Inferior parietal cortex (tissue), 1 donor: Measurements from ENCODE around the gene GMPPA.

Experiments
- DNase-seq: peaks from one replicate; pipeline ENCODE4 v3.0.0-alpha.2; 2016; ENCODE audit errors: extremely low spot score

The GMPPA gene

DNA sequence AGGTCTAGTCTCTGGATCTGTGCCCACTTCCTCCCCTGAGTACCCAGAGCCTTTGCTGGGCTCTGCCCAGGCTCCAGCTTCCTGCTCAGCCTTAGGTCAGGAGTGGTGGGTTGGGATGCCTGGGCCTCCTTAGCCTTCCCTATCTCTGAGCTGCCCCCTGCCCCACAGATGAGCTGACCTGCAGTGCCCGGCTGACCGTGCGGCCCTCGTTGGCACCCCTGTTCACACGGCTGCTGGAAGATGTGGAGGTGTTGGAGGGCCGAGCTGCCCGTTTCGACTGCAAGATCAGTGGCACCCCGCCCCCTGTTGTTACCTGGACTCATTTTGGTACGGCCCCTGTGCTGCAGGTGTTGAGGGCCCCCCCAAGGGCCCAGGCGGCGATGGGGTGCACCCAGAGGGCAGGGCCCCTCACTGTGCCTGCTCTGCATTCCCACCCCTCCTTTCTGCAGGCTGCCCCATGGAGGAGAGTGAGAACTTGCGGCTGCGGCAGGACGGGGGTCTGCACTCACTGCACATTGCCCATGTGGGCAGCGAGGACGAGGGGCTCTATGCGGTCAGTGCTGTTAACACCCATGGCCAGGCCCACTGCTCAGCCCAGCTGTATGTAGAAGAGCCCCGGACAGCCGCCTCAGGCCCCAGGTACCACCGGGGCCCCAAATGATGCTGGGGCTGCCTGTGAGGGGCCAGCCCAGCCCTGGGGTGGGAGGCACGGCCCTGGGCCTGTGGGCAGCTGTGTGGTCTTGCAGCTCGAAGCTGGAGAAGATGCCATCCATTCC lies 30.1 kb upstream of the GMPPA start:
- no peak for DNase-seq

DNA sequence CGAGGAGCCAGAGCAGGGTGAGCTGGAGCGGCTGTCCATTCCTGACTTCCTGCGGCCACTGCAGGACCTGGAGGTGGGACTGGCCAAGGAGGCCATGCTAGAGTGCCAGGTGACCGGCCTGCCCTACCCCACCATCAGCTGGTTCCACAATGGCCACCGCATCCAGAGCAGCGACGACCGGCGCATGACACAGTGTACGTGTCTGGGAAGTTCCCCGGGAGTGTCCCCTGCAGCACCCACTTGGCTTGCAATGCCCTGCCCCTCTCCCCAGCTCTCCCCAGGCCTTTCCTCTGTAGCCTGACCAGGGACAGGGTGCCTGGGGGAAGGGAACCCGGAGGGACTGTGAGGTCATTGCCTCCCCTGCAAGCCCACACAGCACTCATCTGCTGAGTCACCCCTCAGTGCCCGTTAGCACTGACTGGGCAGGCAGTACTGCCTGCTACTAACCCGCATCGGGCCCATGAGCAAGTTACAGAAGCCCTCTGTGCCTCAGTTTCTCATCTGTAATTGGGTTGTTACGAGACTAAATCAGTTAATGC lies 29.4 kb upstream of the GMPPA start:
- DNase-seq = no peak

DNA sequence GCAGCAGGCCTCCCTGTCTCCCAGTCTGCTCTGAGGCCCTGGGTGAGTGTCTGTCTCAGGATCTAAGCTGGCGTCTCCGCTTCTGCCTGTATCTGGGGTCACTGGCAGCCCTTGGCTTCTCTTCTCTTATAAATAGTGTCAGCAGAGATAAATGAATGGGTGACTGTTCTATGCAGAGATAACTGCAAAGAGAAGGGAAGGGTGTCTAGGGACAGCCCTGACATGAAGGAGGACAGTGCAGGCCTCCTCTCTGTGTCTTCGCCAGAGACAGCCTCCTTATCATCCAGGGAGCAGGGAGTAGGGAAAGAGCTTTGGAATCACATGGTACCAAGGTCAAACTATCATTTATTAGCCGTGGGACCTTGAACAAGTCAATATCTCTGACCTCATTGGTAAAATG lies 28.3 kb upstream of the GMPPA start:
- no peak for DNase-seq

DNA sequence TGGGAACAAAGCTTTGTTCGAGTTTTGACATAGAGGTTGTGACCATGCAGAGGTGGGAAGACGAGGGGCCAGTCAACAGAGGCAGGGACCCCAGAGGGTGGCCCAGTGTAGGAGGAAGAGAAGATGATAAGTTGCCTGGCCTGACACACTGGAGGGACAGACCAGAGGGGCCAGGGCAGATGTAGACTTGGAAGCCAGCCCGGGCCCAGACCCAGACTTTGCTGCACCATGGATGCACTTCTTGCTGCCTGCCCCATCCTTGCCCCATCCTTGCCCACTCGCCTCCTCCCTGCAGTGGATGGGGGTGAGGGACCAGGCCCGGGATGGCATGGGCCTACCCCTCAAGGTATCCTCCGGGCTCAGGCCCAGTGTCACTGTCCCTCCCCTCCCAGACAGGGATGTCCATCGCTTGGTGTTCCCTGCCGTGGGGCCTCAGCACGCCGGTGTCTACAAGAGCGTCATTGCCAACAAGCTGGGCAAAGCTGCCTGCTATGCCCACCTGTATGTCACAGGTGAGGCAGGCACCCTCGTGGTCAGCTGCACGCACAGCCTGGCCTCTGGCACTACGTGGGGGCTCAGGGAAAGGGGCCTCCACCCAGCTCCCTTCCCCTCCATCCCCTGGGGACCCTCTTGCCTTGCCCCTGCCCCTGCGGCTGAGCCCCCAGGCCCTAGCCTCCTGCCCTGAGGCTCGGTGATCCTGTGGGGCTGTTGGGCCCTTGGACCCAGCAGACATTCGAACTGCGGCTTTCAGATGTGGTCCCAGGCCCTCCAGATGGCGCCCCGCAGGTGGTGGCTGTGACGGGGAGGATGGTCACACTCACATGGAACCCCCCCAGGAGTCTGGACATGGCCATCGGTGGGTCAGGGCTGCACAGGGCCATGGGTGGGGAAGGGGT lies 27.0 kb upstream of the GMPPA start:
- no peak for DNase-seq

DNA sequence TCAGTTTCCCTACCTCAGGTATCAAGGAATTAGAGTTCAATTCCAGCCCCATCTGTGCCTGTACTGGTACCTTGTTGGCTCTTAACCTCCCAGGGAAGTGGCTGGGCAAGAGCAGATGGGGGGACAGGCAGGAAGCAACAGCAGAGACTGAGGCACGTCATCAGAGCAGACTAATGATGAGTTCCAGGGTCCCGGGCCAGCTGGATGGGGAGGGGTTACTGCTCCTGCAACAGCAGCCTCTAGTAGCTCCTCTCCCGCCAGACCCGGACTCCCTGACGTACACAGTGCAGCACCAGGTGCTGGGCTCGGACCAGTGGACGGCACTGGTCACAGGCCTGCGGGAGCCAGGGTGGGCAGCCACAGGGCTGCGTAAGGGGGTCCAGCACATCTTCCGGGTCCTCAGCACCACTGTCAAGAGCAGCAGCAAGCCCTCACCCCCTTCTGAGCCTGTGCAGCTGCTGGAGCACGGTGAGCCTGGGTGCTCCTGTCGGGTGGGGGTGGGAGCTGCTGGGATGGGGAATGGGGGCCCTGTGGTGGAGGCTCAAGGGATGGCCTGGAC lies 26.0 kb upstream of the GMPPA start:
- no peak for DNase-seq

DNA sequence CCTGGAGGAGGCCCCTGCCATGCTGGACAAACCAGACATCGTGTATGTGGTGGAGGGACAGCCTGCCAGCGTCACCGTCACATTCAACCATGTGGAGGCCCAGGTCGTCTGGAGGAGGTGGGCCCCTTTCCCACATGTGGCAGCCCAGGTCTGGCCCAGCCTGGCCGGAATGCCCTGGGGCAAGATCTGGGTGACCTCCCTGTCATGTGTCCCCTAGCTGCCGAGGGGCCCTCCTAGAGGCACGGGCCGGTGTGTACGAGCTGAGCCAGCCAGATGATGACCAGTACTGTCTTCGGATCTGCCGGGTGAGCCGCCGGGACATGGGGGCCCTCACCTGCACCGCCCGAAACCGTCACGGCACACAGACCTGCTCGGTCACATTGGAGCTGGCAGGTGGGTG lies 25.2 kb upstream of the GMPPA start:
- no peak for DNase-seq

DNA sequence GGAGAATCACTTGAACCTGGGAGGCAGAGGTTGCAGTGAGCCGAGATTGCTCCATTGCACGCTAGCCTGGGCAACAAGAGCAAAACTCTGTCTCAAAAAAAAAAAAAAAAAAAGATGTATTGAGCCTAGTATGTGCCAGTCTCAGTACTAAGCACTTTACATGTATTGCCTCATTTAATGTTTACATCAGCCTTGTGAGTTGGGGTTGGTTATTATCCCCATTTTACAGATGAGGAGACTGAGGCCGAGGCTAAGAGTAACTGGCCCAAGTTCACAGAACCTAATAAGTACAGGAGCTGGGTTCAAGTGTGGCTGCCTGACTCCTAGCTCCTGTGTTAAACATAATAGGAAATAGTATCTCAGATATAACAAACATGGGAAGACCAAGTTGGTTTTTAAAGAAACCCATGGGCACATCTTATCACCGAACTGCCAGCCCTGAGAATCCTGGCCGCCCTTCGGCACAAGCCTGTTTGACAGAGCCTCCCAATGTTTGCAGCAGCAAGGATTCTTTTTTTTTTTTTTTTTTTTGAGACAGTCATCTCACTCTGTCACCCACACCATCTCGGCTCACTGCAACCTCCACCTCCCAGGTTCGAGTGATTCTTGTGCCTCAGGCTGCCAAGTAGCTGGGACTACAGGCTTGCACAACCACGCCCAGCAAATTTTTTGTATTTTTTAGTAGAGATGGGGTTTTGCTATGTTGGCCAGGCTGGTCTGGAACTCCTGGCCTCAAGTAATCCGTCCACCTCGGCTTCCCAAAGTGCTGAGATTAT lies 24.2 kb upstream of the GMPPA start:
- no peak for DNase-seq

DNA sequence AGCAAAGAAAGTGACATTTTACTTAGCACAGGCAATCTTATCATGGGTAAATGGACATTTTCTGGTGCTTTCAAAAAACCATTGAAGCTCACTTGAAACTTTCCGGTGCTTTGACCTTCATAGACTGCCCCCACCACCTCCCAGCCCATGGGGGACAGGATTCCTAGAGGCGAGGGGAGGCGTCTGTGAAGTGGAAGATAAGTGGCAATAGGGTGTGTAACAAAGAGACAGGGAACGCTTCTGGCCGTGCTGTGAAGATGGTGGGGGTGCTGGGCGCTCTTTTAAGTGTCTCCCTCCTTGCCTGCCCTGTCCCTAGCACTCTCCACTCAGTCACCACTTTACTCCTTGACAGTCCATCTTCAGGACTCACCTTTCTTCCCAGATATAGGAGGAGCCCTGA lies 23.4 kb upstream of the GMPPA start:
- no peak for DNase-seq

DNA sequence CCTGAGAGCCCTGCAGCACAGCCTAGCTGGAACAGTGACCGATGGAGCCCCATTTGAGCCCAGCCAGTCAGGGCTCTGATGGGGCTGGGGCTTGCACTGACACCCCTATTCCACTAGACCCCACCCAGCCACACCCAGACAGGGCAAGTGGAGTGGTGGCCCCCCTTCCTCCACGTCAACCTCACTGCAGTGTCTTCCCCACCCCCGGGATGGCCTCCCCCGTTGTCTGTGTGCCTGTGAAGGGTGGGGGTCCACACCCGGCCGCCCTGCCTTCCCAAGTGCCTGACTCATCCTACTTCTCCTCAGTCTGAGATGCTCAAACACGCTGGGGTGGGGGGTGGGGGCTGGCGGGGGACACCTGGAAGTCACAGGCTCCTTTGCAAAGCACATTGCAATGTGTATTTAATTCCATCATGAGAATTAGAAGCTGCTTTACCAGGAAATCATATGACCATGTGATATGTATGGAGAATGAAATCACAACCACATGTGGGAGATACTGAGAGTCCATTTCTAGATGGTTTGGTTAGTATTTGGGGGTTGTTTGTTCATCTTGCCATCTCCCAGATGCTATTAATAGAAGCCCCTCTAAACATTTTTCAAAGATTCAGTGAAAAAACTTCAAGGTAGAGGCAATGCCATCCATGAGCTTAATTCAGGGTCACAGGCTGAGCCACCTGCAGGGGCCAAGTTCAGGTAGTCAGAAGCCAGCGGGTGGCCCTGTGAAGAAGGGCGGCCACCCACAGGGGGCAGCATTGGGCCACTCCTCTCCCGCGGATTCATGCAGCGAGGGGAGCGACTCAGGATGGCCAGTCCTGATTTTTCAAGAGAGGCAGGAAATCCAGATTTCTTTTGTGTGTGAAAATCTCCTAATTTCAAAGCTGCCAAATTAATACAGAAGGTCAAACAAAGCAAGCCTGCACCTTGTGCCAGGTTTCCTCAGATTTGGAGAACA lies 22.7 kb upstream of the GMPPA start:
- DNase-seq = peak; percentile 59

DNA sequence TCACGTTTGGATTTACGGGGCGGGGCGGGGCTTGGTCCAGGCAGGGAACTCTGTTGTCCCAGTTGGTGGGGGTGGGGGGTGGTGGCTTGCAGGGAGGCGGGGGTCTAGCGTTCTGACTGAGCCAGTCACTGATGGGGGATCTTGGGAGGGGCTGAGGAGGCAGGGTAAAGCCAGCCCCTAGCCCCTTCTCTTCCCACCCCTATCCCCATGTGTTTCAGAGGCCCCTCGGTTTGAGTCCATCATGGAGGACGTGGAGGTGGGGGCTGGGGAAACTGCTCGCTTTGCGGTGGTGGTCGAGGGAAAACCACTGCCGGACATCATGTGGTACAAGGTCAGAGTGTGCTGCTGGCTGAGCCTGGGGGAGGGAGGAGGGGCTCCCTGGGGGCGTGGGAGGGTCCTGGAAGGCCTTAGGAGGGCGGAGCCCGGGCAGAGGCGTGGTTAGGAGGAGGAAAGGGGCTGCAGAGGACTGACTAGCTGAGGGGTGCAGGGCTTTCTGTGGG lies 22.0 kb upstream of the GMPPA start:
- no peak for DNase-seq

DNA sequence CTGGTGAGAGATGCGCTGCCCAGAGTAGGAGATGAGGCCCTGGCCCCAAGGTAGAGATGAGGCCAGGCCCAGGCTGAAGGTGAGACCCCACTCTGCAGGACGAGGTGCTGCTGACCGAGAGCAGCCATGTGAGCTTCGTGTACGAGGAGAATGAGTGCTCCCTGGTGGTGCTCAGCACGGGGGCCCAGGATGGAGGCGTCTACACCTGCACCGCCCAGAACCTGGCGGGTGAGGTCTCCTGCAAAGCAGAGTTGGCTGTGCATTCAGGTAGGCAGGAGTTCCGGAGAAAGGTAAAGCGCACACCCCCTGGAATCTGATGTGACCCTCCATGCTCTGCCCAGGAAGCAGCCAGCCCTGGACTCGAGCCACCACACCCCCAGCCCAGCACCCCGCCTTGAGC lies 21.5 kb upstream of the GMPPA start:
- no peak for DNase-seq

DNA sequence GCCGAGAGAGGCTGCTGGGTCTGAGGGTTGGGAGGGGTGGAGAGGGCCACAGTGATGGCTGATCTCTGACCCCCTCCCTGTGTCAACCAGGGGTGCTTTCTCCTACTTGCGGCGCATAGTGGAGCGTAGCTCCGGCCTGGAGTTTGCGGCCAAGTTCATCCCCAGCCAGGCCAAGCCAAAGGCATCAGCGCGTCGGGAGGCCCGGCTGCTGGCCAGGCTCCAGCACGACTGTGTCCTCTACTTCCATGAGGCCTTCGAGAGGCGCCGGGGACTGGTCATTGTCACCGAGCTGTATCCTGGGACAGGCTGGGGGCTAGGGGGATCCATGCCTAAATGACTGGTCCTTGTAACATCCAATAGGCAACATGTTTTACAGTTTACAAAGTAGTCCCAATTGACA lies 20.9 kb upstream of the GMPPA start:
- no peak for DNase-seq

DNA sequence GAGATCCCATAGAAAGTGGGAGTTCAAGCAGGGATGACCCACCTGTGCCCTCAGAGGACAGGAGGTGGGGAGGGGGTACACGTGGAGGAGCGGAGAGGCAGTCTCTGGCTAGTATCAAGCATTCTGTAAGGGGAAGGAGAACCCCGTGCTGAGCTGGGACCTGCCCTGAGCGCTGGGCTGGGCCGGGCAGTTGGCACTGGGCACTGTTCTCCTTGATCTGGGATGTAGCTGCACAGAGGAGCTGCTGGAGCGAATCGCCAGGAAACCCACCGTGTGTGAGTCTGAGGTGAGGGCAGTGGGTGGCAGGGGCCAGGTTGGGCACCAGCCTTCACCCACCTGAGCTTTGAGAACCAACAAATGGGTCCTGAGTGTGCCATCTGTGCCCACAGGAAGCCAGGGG lies 19.8 kb upstream of the GMPPA start:
- DNase-seq = no peak

DNA sequence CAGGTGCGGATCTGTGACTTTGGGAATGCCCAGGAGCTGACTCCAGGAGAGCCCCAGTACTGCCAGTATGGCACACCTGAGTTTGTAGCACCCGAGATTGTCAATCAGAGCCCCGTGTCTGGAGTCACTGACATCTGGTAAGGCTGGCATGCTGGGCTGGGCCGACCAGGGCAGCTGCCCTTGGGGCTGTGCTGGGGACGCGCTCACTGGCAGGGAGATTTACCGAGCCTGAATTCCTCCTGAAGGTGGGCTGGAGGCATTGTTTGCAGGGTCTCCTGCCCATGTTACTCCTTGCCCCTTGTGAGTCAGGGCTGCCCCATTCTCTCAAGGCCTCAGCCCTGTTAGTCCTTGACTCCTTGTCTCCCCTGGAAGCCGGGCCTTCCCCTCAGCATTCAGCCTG lies 18.7 kb upstream of the GMPPA start:
- no peak for DNase-seq

DNA sequence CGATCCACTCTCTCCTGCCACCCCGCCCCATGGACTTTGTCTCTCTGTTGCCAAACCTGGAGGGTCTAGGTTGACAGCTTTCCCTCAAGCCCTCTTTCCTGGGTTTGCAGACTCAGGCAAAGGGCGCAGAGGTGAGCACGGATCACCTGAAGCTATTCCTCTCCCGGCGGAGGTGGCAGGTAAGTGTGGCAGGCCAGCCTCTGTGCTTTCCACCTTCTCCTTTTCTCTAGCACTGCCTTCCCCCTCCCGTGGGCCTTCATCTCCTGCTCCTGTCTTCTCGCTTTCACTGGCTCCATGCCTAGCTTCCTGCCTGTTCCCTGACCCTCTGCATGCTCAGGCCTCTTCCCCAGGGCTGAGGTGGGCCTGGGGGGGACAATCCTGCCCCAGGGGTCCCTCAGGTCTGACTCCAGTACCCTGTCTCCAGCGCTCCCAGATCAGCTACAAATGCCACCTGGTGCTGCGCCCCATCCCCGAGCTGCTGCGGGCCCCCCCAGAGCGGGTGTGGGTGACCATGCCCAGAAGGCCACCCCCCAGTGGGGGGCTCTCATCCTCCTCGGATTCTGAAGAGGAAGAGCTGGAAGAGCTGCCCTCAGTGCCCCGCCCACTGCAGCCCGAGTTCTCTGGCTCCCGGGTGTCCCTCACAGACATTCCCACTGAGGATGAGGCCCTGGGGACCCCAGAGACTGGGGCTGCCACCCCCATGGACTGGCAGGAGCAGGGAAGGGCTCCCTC lies 15.9 kb upstream of the GMPPA start:
- DNase-seq = no peak

DNA sequence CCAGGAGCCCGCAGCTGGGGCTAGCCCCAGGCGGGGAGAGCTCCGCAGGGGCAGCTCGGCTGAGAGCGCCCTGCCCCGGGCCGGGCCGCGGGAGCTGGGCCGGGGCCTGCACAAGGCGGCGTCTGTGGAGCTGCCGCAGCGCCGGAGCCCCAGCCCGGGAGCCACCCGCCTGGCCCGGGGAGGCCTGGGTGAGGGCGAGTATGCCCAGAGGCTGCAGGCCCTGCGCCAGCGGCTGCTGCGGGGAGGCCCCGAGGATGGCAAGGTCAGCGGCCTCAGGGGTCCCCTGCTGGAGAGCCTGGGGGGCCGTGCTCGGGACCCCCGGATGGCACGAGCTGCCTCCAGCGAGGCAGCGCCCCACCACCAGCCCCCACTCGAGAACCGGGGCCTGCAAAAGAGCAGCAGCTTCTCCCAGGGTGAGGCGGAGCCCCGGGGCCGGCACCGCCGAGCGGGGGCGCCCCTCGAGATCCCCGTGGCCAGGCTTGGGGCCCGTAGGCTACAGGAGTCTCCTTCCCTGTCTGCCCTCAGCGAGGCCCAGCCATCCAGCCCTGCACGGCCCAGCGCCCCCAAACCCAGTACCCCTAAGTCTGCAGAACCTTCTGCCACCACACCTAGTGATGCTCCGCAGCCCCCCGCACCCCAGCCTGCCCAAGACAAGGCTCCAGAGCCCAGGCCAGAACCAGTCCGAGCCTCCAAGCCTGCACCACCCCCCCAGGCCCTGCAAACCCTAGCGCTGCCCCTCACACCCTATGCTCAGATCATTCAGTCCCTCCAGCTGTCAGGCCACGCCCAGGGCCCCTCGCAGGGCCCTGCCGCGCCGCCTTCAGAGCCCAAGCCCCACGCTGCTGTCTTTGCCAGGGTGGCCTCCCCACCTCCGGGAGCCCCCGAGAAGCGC lies 15.0 kb upstream of the GMPPA start:
- DNase-seq = no peak

DNA sequence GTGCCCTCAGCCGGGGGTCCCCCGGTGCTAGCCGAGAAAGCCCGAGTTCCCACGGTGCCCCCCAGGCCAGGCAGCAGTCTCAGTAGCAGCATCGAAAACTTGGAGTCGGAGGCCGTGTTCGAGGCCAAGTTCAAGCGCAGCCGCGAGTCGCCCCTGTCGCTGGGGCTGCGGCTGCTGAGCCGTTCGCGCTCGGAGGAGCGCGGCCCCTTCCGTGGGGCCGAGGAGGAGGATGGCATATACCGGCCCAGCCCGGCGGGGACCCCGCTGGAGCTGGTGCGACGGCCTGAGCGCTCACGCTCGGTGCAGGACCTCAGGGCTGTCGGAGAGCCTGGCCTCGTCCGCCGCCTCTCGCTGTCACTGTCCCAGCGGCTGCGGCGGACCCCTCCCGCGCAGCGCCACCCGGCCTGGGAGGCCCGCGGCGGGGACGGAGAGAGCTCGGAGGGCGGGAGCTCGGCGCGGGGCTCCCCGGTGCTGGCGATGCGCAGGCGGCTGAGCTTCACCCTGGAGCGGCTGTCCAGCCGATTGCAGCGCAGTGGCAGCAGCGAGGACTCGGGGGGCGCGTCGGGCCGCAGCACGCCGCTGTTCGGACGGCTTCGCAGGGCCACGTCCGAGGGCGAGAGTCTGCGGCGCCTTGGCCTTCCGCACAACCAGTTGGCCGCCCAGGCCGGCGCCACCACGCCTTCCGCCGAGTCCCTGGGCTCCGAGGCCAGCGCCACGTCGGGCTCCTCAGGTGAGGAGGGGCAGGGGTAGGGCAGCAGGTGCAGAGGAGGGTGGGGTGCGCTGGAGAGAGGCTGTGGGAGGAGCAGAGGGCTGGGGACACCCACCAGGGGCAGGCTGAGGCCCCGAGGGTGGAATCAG lies 14.1 kb upstream of the GMPPA start:
- DNase-seq = no peak

DNA sequence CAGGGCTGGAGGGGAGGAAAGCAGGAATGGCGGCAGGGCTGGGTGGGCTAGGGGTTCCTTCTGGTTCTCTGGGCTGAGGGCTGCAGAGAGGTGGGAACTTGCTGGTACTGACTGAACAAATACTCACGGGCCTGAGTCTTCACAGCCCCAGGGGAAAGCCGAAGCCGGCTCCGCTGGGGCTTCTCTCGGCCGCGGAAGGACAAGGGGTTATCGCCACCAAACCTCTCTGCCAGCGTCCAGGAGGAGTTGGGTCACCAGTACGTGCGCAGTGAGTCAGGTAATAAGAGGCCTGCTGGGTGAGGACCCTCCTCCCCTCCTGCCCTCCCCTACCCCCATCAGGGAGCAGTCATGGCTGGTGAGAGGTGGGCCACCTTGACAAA lies 13.5 kb upstream of the GMPPA start:
- no peak for DNase-seq
